Stomach smooth muscle (tissue), 2 donors: ENCODE measurements around the gene LILRA6.
"Not testable (repeated sequence)": the region's sequence is repeated elsewhere in the genome, so short reads cannot be mapped to it uniquely, and the experiment has no call there.

Experiments
- H3K27ac ChIP-seq: one replicate; pipeline ENCODE4 v1.7.0; 2013; ENCODE audit warnings: mild to moderate bottlenecking, low read length, inconsistent platforms
- H3K27me3 ChIP-seq, 2 donors: one replicate each; pipeline ENCODE4 v1.7.0; 2013; ENCODE audit warnings: low read length in 2 of 2; ENCODE audit not compliant: insufficient read depth in 2 of 2, control insufficient read depth in 1 of 2
- H3K36me3 ChIP-seq, 2 donors: one replicate each; pipeline ENCODE4 v1.7.0; 2013; ENCODE audit warnings: low read length in 2 of 2; ENCODE audit not compliant: control insufficient read depth in 2 of 2, insufficient read depth in 2 of 2
- H3K4me1 ChIP-seq: one replicate; pipeline ENCODE4 v1.7.0; 2013; ENCODE audit warnings: low read length; ENCODE audit not compliant: control insufficient read depth, insufficient read depth
- H3K4me3 ChIP-seq, 2 donors: one replicate each; pipeline ENCODE4 v1.7.0; 2013; ENCODE audit warnings: low read length in 2 of 2
- H3K9ac ChIP-seq, 2 donors: one replicate each; pipeline ENCODE4 v1.7.0; 2013; ENCODE audit warnings: low read length in 2 of 2, mild to moderate bottlenecking in 1 of 2
- H3K9me3 ChIP-seq, 2 donors: one replicate each; pipeline ENCODE4 v1.7.0; 2013; ENCODE audit warnings: low read length in 2 of 2; ENCODE audit not compliant: control insufficient read depth in 2 of 2
- donor health status: healthy.
- donor health status: Pancreatic carcinoma.

LILRA6 gene

GRCh38 chr19:54248016-54248601 is 5.5 kb upstream of the LILRA6 start:
- no peak overlapping the region for H3K4me3 ChIP-seq
- H3K27ac ChIP-seq: no peak overlapping the region
- H3K9me3 ChIP-seq: no peaks in the 10 kb centered on the region
- peaks cover 9% of the 10 kb centered on the region in 2 donors for H3K27me3 ChIP-seq
- H3K36me3 ChIP-seq: no peaks in the 10 kb centered on the region
- H3K4me1 ChIP-seq: no peaks in the 10 kb centered on the region
- H3K9ac ChIP-seq: no peak overlapping the region

GRCh38 chr19:54247106-54247930 is 4.7 kb upstream of the LILRA6 start:
- Histone ChIP-seq H3K36me3 (no peaks in the 10 kb centered on the region), H3K27me3 (peaks cover 3 to 4% of the 10 kb centered on the region in 2 donors), H3K9me3 (no peaks in the 10 kb centered on the region)

DNA sequence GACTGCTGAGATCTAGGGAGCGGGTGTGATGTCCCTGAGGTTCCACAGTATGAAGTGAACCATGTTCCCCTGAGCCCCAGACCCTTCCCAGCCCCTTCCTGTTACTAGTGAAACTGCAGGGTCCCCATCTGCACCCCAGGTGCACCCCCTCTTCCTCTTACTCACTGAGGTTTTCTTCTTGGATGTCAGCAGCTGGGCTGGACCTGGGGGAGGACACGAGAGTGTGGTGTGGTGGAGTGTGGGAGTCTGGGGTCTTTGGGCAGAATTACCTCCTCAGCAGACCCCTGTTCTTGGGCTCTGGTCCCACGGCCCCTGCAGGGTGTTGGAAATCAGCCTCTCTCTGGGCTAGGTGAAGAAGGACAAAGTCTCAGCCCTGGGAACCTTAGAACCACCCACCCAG is 3.3 kb upstream of the LILRA6 start:
- no peaks in the 10 kb centered on the region for H3K4me1 ChIP-seq
- no peak overlapping the region for H3K4me3 ChIP-seq
- no peak overlapping the region for H3K9ac ChIP-seq
- peaks cover 0 to 4% of the 10 kb centered on the region in 2 donors for H3K27me3 ChIP-seq
- H3K36me3 ChIP-seq: no peaks in the 10 kb centered on the region
- H3K9me3 ChIP-seq: no peaks in the 10 kb centered on the region
- no peak overlapping the region for H3K27ac ChIP-seq

More at GRCh38 chr19:54247106-54247930, 4.7 kb upstream of the LILRA6 start:
- no peak overlapping the region for H3K4me3 ChIP-seq
- no peaks in the 10 kb centered on the region for H3K4me1 ChIP-seq
- H3K9ac ChIP-seq: no peak overlapping the region
- H3K27ac ChIP-seq: no peak overlapping the region

- H3K4me1 ChIP-seq, H3K36me3 ChIP-seq, H3K4me3 ChIP-seq, H3K9ac ChIP-seq, H3K27ac ChIP-seq, H3K27me3 ChIP-seq, H3K9me3 ChIP-seq: not testable (repeated sequence)
These were observed 1.2 kb upstream of the LILRA6 start for GRCh38 chr19:54243809-54244208.

DNA sequence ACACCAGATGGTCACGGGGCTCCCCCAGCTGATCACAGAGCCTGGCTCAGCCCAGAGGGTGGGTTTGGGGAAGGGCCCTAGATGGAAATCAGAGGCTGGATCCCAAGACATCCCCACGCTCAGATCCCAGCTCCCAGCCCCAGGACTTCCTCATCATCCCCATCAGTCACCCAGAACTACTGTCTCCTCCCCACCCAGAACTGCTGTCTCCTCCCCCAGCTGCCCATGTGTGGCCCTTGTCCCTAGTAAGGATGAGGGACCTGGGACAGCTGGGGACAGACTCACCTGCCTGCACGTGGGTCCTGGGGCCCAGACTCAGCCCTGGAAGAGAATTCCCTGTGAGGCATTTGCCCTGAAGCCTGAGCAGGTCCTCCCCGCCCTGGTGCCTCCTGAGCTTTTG is 356 bp downstream of the LILRA6 start:
- H3K36me3 ChIP-seq, H3K27ac ChIP-seq, H3K27me3 ChIP-seq, H3K4me1 ChIP-seq, H3K9ac ChIP-seq, H3K4me3 ChIP-seq, H3K9me3 ChIP-seq: not testable (repeated sequence)

GRCh38 chr19:54240372-54241336 is 1.9 kb downstream of the LILRA6 start:
- not testable (repeated sequence) for H3K4me1 ChIP-seq, H3K36me3 ChIP-seq, H3K4me3 ChIP-seq, H3K27me3 ChIP-seq, H3K9ac ChIP-seq, H3K27ac ChIP-seq, H3K9me3 ChIP-seq

DNA sequence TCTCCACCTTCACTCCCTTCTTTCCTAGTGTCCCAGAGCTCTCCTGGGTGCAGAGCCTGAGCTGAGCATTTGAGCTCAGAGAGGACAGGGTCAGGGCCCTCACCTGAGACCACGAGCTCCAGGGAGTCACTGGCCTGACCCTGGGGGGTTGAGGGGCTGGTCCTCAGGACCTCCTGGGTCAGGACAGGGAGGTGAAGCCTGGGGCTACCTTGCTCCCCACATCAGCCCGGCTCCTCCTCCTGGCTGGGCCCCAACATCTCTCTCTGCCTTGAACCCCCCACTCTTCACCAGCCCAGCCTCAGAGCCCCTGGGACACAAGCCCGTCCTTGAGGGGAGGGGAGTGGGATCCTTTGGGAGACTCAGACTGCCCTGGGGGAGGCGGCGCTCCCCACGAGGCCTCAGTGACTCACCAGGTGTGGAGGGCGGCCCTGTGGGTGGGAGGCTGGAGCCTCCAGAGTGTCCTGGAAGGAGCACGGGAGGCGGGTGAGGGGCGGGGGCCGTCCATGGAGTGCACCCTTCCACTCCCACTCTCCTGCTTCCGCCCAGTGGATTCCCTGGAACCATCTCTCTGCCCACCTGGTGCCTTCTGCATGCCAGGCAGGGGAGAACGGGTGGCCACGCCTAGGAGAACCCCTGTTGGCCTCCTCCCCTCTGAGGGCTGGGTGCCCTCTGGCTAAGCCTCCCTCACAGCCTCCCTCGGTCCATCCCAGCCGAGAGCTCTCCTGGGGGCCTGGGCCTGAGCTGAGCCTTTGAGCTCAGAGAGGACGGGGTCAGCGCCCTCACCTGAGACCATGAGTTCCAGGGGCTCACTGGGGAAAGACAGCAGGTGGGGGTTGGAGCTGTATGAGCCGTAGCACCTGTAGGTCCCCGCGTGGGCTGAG is 2.9 kb downstream of the LILRA6 start:
- not testable (repeated sequence) for H3K4me1 ChIP-seq, H3K9ac ChIP-seq, H3K27ac ChIP-seq, H3K36me3 ChIP-seq, H3K9me3 ChIP-seq, H3K27me3 ChIP-seq, H3K4me3 ChIP-seq

DNA sequence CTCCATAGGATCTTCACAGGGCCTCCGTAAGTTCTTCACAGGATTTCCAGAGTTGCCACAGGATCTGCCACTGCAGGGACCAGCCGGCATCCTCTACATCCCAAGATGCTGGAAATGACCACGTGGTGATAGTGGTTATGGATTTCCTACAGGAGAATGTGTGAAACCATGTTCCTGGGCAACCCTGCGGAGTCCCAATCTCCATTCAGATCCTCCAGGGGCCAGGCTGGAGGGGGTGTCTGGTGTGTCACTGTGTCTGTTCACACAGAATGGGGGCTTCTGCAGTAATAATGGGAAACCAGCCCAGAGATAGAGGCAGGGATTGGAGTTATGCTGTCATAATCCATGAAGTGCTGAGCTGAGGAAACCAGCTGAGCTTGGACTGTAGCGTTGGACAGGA is 8.6 kb downstream of the LILRA6 start:
- Histone ChIP-seq H3K4me1 (peaks cover 5% of the 10 kb centered on the region), H3K27ac (no peak overlapping the region)

GRCh38 chr19:54231077-54231931 is 11.3 kb downstream of the LILRA6 start:
- Histone ChIP-seq H3K4me1 (peaks cover 5% of the 10 kb centered on the region), H3K27me3 (peaks cover 10% of the 10 kb centered on the region in 2 donors), H3K27ac (no peak overlapping the region), H3K9me3 (no peaks in the 10 kb centered on the region), H3K4me3 (no peak overlapping the region), H3K9ac (no peak overlapping the region), H3K36me3 (no peaks in the 10 kb centered on the region)

More for the DNA sequence above, 8.6 kb downstream of the LILRA6 start:
- Histone ChIP-seq H3K4me3 (no peak overlapping the region), H3K36me3 (no peaks in the 10 kb centered on the region), H3K9ac (no peak overlapping the region), H3K9me3 (no peaks in the 10 kb centered on the region), H3K27me3 (peaks cover 4 to 7% of the 10 kb centered on the region in 2 donors)
